ENCODE data around the gene KLK13. TPM values are rescaled to one million over a fixed set of nuclear protein-coding genes. Genes with fewer than 3 reads are reported as not detected.
A peak's percentile ranks its signal among the peaks of the same experiment; 100 is the strongest.

Gene KLK13
- total RNA-seq, 2 donors from 2014 or later: 0.42 to 3.4 TPM

DNA sequence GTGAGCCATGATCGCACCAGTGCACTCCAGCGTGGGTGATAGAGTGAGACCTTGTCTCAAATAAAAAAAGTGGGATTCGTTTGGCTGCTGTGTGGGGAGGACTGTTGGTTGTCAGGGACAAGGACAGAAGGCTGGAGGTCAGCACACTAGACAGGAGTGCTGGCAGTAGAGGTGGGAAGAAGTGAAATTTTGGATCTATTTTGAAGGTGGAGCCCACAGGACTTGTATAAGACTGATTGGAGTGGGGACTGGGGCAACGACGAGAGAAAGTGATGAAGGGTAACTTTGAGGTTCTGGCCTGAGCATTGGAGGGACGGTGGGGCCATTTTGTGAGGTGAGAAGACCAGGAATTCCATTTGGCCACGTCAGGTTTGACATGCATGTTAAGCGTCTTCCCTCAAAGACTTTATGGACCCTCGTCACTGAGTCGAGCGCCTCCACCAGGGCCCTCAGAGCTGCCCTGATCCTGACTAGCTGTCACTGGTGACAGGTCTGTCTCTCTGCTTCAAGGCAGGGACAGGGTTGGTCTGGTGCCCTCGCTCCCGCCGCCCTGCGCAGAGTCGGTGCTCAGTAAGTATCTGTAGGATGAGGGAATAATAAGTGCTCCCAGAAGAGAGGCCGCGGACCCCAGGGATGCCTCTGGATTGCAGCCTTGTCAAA lies 42.6 kb upstream of the KLK13 start:
- Histone ChIP-seq H3K27me3 (ENCODE audit: control insufficient read depth, insufficient read depth, low read length, poor library complexity, severe bottlenecking) (peaks cover 4% of the 10 kb centered on the region), H3K4me3 (ENCODE audit: low read length) (peak overlapping the region; percentile 86), H3K27ac (ENCODE audit: low read depth, low read length) (no peak overlapping the region), H3K9ac (ENCODE audit: extremely low read depth, low read length, poor library complexity, severe bottlenecking) (peak overlapping the region; percentile 53), H3K4me1 (ENCODE audit: control insufficient read depth, insufficient read depth, low read length) (no peaks in the 10 kb centered on the region), H3K9me3 (ENCODE audit: control insufficient read depth, low read length) (no peaks in the 10 kb centered on the region), H3K36me3 (ENCODE audit: control insufficient read depth, insufficient read depth, low read length) (peaks cover 5% of the 10 kb centered on the region)
- 23 to 28% methylated on average over 13 to 18 of the region's 18 CpGs for WGBS, 2 experiments (ENCODE audit: insufficient coverage in 1 of 2, insufficient read length in 1 of 2)
- Mint-ChIP-seq H3K36me3 (ENCODE audit: low read depth) (peaks cover 16% of the 10 kb centered on the region), H3K9me3 (no peaks in the 10 kb centered on the region), H3K27me3 (ENCODE audit: insufficient read depth) (peaks cover 4% of the 10 kb centered on the region), H3K4me1 (peaks cover 11% of the 10 kb centered on the region), H3K4me3 (peak overlapping the region; percentile 94), H3K27ac (peak overlapping the region; percentile 96)
- TF ChIP-seq, protein P1, sequence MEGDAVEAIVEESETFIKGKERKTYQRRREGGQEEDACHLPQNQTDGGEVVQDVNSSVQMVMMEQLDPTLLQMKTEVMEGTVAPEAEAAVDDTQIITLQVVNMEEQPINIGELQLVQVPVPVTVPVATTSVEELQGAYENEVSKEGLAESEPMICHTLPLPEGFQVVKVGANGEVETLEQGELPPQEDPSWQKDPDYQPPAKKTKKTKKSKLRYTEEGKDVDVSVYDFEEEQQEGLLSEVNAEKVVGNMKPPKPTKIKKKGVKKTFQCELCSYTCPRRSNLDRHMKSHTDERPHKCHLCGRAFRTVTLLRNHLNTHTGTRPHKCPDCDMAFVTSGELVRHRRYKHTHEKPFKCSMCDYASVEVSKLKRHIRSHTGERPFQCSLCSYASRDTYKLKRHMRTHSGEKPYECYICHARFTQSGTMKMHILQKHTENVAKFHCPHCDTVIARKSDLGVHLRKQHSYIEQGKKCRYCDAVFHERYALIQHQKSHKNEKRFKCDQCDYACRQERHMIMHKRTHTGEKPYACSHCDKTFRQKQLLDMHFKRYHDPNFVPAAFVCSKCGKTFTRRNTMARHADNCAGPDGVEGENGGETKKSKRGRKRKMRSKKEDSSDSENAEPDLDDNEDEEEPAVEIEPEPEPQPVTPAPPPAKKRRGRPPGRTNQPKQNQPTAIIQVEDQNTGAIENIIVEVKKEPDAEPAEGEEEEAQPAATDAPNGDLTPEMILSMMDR (conservative IDR thresholded peaks at IDR 0.05): no peak
- DNase-seq: no peak

DNA sequence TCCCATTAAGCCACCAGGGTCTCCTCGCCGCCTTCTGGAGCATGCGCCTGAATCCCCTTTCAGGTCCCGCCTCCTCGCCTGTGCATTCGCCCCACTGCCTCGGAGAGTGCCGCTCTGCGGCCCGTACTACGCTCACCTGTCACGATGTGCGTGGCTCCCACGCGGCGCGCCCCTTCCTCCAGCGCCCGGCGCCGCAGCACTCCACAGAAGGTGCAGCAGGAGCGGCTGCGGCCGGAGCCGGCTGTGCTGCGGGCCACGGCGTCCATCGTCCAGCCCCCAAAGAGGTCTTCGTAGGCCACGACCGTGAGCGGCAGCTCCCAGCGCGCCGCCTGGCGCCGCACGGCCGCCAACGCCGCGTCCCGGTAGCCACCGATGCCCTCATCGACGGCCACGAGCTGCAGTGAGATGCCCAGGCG lies 39.0 kb upstream of the KLK13 start:
- peaks cover 9% of the 10 kb centered on the region for H3K36me3 ChIP-seq (ENCODE audit: control insufficient read depth, insufficient read depth, low read length)
- no peak overlapping the region for H3K9ac ChIP-seq (ENCODE audit: extremely low read depth, low read length, poor library complexity, severe bottlenecking)
- H3K4me3 ChIP-seq (ENCODE audit: low read length): no peak overlapping the region
- H3K4me3 Mint-ChIP-seq: peak overlapping the region; percentile 30
- peaks cover 20% of the 10 kb centered on the region for H3K36me3 Mint-ChIP-seq (ENCODE audit: low read depth)
- no peaks in the 10 kb centered on the region for H3K27me3 Mint-ChIP-seq (ENCODE audit: insufficient read depth)
- H3K4me1 ChIP-seq (ENCODE audit: control insufficient read depth, insufficient read depth, low read length): no peaks in the 10 kb centered on the region
- TF ChIP-seq, protein P1 (conservative IDR thresholded peaks at IDR 0.05): no peak
- H3K4me1 Mint-ChIP-seq: peaks cover 24% of the 10 kb centered on the region
- H3K9me3 ChIP-seq (ENCODE audit: control insufficient read depth, low read length): no peaks in the 10 kb centered on the region
- DNase-seq: no peak
- no peaks in the 10 kb centered on the region for H3K27me3 ChIP-seq (ENCODE audit: control insufficient read depth, insufficient read depth, low read length, poor library complexity, severe bottlenecking)
- no peaks in the 10 kb centered on the region for H3K9me3 Mint-ChIP-seq
- 97% methylated on average over 42 to 49 of the region's 49 CpGs for WGBS, 2 experiments (ENCODE audit: insufficient coverage in 1 of 2, insufficient read length in 1 of 2)
- H3K27ac ChIP-seq (ENCODE audit: low read depth, low read length): no peak overlapping the region
- no peak overlapping the region for H3K27ac Mint-ChIP-seq

DNA sequence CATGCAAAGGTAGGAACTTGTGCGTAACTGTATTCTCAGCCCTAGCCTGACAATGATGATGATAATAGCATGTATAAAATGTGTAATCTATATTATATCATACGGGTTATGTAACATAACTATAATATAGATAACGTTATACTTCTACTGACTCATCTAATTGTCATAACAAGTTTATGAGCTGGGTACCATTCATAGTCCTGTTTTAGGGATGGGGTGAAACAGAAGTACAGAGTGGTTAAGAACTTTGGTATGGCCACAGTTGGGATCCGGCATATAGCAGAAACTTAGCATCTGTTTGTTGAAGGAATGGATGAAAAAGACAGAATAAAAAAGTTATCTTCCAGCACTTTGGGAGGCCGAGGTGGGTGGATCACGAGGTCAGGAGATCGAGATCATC lies 38.1 kb upstream of the KLK13 start:
- peaks cover 22% of the 10 kb centered on the region for H3K36me3 Mint-ChIP-seq (ENCODE audit: low read depth)
- no peaks in the 10 kb centered on the region for H3K9me3 ChIP-seq (ENCODE audit: control insufficient read depth, low read length)

More for the DNA sequence above, 38.1 kb upstream of the KLK13 start:
- Histone ChIP-seq H3K4me1 (ENCODE audit: control insufficient read depth, insufficient read depth, low read length) (no peaks in the 10 kb centered on the region), H3K9ac (ENCODE audit: extremely low read depth, low read length, poor library complexity, severe bottlenecking) (no peak overlapping the region), H3K4me3 (ENCODE audit: low read length) (no peak overlapping the region), H3K36me3 (ENCODE audit: control insufficient read depth, insufficient read depth, low read length) (peaks cover 9% of the 10 kb centered on the region), H3K27me3 (ENCODE audit: control insufficient read depth, insufficient read depth, low read length, poor library complexity, severe bottlenecking) (no peaks in the 10 kb centered on the region), H3K27ac (ENCODE audit: low read depth, low read length) (no peak overlapping the region)
- 83 to 99% methylated on average over 1 to 4 of the region's 7 CpGs for WGBS, 2 experiments (ENCODE audit: insufficient coverage in 1 of 2, insufficient read length in 1 of 2)
- no peaks in the 10 kb centered on the region for H3K9me3 Mint-ChIP-seq
- H3K27ac Mint-ChIP-seq: no peak overlapping the region
- H3K27me3 Mint-ChIP-seq (ENCODE audit: insufficient read depth): no peaks in the 10 kb centered on the region
- no peak overlapping the region for H3K4me3 Mint-ChIP-seq
- H3K4me1 Mint-ChIP-seq: peaks cover 24% of the 10 kb centered on the region
- no peak for DNase-seq
- TF ChIP-seq, protein P1 (conservative IDR thresholded peaks at IDR 0.05): no peak
